Fibroblast of lung (primary cell): ENCODE results near the gene MOV10.

Experiments used
- EZH2 ChIP-seq: IDR thresholded peaks from 2 replicates; pipeline ENCODE4 v1.5.1; 2012; ENCODE audit warnings: low read length, control low read depth, mild to moderate bottlenecking; ENCODE audit errors: missing control alignments
- TF ChIP-seq, protein P1 (sequence below), 2 donors: IDR thresholded peaks in 1 of 2; conservative IDR thresholded peaks in 1 of 2; 1 replicate in 1 of 2; 2 replicates in 1 of 2; pipeline ENCODE4 v1.5.1; 2011 to 2012; ENCODE audit warnings: low read length in 2 of 2, control low read depth in 1 of 2, inconsistent platforms in 1 of 2, low read depth in 1 of 2, mild to moderate bottlenecking in 1 of 2

DNA sequence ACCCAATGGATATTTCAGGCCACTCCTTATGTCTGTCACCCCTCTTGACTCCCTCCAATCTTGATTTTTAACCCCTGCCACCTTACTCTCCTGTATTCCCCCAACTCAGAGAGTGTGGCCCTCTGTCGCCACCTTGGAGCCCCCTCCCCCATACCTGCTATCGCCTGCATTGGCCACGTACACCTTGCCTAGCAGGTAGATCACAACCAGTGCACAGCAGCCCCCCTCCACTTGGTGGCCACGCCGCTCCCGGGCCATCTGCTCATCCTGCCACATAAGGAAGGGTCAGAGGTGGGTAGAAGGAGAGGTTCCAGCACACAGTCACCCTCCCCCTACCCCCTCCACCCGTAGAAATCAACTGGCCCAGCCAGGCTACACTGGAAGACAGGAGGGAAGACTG is 37.7 kb downstream of the MOV10 start:
- TF ChIP-seq, protein P1, sequence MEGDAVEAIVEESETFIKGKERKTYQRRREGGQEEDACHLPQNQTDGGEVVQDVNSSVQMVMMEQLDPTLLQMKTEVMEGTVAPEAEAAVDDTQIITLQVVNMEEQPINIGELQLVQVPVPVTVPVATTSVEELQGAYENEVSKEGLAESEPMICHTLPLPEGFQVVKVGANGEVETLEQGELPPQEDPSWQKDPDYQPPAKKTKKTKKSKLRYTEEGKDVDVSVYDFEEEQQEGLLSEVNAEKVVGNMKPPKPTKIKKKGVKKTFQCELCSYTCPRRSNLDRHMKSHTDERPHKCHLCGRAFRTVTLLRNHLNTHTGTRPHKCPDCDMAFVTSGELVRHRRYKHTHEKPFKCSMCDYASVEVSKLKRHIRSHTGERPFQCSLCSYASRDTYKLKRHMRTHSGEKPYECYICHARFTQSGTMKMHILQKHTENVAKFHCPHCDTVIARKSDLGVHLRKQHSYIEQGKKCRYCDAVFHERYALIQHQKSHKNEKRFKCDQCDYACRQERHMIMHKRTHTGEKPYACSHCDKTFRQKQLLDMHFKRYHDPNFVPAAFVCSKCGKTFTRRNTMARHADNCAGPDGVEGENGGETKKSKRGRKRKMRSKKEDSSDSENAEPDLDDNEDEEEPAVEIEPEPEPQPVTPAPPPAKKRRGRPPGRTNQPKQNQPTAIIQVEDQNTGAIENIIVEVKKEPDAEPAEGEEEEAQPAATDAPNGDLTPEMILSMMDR (conservative IDR thresholded peaks at IDR 0.05 in 1 of 2, IDR thresholded peaks at IDR 0.05 in 1 of 2; ENCODE audit: low read depth in 1 of 2, low read length in 2 of 2): no peak
- no peak for TF ChIP-seq EZH2
